Measurements from ENCODE around the gene PTGER1.

Gene PTGER1

GRCh38 chr19:14478113-14478545 is 3.0 kb upstream of the PTGER1 start:
- no peak for DNase-seq (ENCODE audit: low read depth)
- no peak overlapping the region for H3K4me3 ChIP-seq (ENCODE audit: low read depth, low read length)
- no peak for TF ChIP-seq CTCF (IDR thresholded peaks at IDR 0.05; ENCODE audit: low read depth, low read length, missing control alignments)

- no peak overlapping the region for H3K4me3 ChIP-seq (ENCODE audit: low read depth, low read length)
- no peak for TF ChIP-seq CTCF (IDR thresholded peaks at IDR 0.05; ENCODE audit: low read depth, low read length, missing control alignments)
- DNase-seq (ENCODE audit: low read depth): no peak
Measured at GRCh38 chr19:14477418-14478112, 2.4 kb upstream of the PTGER1 start.

- no peak overlapping the region for H3K4me3 ChIP-seq (ENCODE audit: low read depth, low read length)
- DNase-seq (ENCODE audit: low read depth): no peak
- no peak for TF ChIP-seq CTCF (IDR thresholded peaks at IDR 0.05; ENCODE audit: low read depth, low read length, missing control alignments)
Measured at GRCh38 chr19:14476673-14477401, 1.7 kb upstream of the PTGER1 start.

GRCh38 chr19:14476327-14476672 is 1.1 kb upstream of the PTGER1 start:
- DNase-seq (ENCODE audit: low read depth): no peak
- no peak for TF ChIP-seq CTCF (IDR thresholded peaks at IDR 0.05; ENCODE audit: low read depth, low read length, missing control alignments)
- H3K4me3 ChIP-seq (ENCODE audit: low read depth, low read length): no peak overlapping the region

GRCh38 chr19:14474827-14475226 is 327 bp downstream of the PTGER1 start:
- H3K4me3 ChIP-seq (ENCODE audit: low read depth, low read length): no peak overlapping the region
- no peak for TF ChIP-seq CTCF (IDR thresholded peaks at IDR 0.05; ENCODE audit: low read depth, low read length, missing control alignments)
- DNase-seq (ENCODE audit: low read depth): no peak

- H3K4me3 ChIP-seq (ENCODE audit: low read depth, low read length): no peak overlapping the region
- DNase-seq (ENCODE audit: low read depth): no peak
- no peak for TF ChIP-seq CTCF (IDR thresholded peaks at IDR 0.05; ENCODE audit: low read depth, low read length, missing control alignments)
Measured at GRCh38 chr19:14473978-14474578, 1.1 kb downstream of the PTGER1 start.

Data from GM12864 (cell line).